Stimulated activated naive CD8-positive, alpha-beta T cell treated with anti-CD3 and anti-CD28 coated beads, Interleukin-15, amount 100 ng/mL, for 72 hours (primary cell): ENCODE data around the gene DBX1.
"Not testable (repeated sequence)": the region's sequence is repeated elsewhere in the genome, so short reads cannot be mapped to it uniquely, and the experiment has no call there.

ENCODE experiments used
- ATAC-seq: fragments of 150-1000 bp; cut with Tn5 transposase; 2 replicates; pipeline ENCODE4 v1.10.0; 2021; ENCODE audit warnings: mild to moderate bottlenecking, moderate library complexity
- DNase-seq, 2 donors: peaks; one replicate each; pipeline ENCODE4 v3.0.0; 2021 to 2022
- H3K27ac Mint-ChIP-seq, 2 donors: one replicate each; pipeline ENCODE4 v1.8.0; 2022; ENCODE audit warnings: mild to moderate bottlenecking in 2 of 2, mixed read lengths in 2 of 2, moderate library complexity in 2 of 2
- H3K27me3 Mint-ChIP-seq: one replicate; pipeline ENCODE4 v1.8.0; 2022; ENCODE audit warnings: mixed read lengths
- H3K4me1 Mint-ChIP-seq: one replicate; pipeline ENCODE4 v1.8.0; 2022; ENCODE audit warnings: mild to moderate bottlenecking, mixed read lengths
- H3K4me3 Mint-ChIP-seq, 2 donors: one replicate each; pipeline ENCODE4 v1.8.0; 2022; ENCODE audit warnings: mild to moderate bottlenecking in 2 of 2, mixed read lengths in 2 of 2, moderate library complexity in 1 of 2
- H3K9me3 Mint-ChIP-seq, 2 donors: one replicate each; pipeline ENCODE4 v1.8.0; 2022; ENCODE audit warnings: mixed read lengths in 2 of 2

DBX1 gene

DNA sequence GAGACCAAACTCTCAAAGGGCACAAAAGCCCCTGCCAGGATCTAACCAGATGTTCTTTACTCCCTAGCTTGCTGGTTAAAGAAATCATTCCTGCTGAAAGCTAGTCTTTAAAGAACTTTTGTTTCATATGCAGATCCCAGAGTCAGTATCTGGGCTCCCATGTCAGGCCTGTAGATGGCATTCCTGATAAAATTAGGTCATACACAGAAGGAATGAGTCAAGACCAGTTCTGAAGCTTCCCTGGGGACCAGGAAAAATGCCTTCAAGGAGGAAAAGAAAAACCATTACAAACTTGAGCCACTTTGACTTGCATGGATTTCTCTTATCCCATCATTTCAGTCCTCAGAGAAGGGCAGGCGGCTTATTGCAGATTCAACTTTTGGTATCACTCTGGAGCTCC lies 5.9 kb downstream of the DBX1 start:
- Mint-ChIP-seq H3K27me3 (peaks cover 50% of the 10 kb centered on the region), H3K9me3 (peaks cover 5 to 7% of the 10 kb centered on the region in 2 donors), H3K27ac (no peak overlapping the region), H3K4me1 (peaks cover 34% of the 10 kb centered on the region), H3K4me3 (no peak overlapping the region)
- DNase-seq (no peak), ATAC-seq (no peak)

DNA sequence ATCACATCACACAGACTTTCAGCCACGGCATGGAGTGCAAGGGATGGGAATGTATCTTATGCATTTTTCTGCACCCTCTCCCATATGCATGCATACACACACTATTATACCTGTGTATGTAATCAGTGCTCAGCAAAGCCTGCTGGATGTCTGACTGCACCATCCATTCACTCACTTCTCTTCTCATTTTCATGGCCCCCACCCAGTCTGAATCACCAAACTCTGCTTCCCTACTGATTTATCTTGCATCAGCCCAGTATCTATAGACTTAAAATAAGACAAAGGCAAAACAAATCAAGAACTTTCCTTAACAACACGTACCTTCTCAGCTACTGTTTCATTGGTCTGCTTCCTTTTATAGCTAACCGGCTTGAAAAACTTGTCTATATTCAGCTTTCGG lies 21.6 kb downstream of the DBX1 start:
- ATAC-seq (no peak), DNase-seq (no peak)
- no peaks in the 10 kb centered on the region for H3K9me3 Mint-ChIP-seq
- H3K27me3 Mint-ChIP-seq: peaks cover 48% of the 10 kb centered on the region
- H3K27ac Mint-ChIP-seq: no peak overlapping the region
- no peaks in the 10 kb centered on the region for H3K4me1 Mint-ChIP-seq
- H3K4me3 Mint-ChIP-seq: no peak overlapping the region

DNA sequence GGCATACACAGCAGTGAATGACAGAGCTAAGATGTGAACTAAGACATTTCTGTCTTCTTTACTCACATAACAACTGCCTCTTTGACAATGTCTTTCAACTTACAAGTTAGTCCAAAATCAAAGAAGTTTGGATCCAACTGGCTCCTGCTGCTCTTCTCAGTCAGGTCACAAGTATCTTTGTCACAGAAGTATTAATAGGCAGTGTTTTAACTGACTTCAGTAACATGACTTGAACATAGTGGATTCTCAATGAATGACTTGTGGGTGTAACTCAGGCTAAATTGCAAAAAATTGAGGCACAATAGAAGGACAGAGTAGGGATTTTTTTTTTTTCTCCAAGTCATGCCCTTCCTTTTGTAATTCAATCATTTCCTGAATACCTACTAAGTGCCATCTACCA lies 22.6 kb downstream of the DBX1 start:
- no peak overlapping the region for H3K27ac Mint-ChIP-seq
- peaks cover 55% of the 10 kb centered on the region for H3K27me3 Mint-ChIP-seq
- peaks cover under 1% of the 10 kb centered on the region for H3K4me1 Mint-ChIP-seq
- no peak for ATAC-seq
- H3K9me3 Mint-ChIP-seq: no peaks in the 10 kb centered on the region
- DNase-seq: no peak
- no peak overlapping the region for H3K4me3 Mint-ChIP-seq

DNA sequence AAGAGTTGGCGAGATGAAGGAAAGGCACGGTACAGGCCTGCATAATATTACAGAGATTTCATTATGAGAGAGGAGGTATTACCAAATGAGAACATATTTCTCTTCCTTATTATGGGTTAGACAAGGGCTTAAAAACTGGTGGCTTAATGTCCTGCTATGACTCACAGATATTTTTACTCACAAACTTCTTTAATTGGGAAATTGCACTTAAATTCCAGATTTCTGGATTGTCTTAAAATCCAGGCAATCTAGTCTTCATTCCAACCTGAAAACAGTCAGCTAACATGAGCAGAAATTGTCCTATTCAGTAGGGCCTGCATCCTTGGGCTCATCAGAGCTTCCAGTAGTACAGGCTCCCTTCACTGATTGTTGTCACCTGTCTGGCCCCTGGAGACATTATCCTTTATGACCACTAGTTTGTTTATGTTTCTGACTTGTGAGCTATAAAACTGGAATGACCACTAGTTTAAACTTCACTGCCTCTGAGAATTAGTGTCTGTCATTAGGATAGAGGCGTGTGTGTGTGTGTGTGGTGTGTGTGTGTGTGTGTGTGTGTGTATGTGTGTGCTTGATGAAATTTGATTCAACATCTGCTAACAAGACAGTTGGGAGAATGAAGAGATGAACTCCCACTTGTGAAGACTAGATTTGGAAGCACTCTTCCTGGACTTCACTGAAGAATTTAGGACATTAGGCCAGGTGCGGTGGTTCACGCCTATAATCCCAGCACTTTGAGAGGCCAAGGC lies 25.1 kb downstream of the DBX1 start:
- H3K27ac Mint-ChIP-seq: no peak overlapping the region
- peaks cover 64% of the 10 kb centered on the region for H3K27me3 Mint-ChIP-seq
- H3K4me1 Mint-ChIP-seq: peaks cover 12% of the 10 kb centered on the region
- DNase-seq (no peak), ATAC-seq (no peak)
- no peaks in the 10 kb centered on the region for H3K9me3 Mint-ChIP-seq
- no peak overlapping the region for H3K4me3 Mint-ChIP-seq

DNA sequence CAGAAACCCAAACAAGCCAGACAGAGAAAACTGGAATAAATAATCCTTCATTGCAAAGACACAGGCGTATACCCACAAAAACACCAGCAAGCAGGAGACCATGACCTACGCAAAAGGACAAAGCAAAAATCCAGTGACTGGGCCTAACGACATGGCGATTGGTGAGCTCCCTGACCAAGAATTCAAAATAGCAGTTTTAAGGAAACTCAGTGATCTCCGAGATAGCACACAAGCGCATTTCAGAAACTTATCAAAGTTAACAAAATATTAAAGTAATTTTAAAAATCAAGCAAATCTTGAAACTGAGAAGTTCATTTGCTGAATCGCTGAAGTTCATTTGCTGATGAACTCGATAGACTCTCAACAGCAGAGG lies 27.6 kb downstream of the DBX1 start:
- H3K4me3 Mint-ChIP-seq: peak overlapping the region; percentile 58 to 75
- DNase-seq: no peak
- H3K27me3 Mint-ChIP-seq: peaks cover 56% of the 10 kb centered on the region
- H3K4me1 Mint-ChIP-seq: peaks cover 12% of the 10 kb centered on the region
- no peak for ATAC-seq
- no peaks in the 10 kb centered on the region for H3K9me3 Mint-ChIP-seq
- H3K27ac Mint-ChIP-seq: no peak overlapping the region

DNA sequence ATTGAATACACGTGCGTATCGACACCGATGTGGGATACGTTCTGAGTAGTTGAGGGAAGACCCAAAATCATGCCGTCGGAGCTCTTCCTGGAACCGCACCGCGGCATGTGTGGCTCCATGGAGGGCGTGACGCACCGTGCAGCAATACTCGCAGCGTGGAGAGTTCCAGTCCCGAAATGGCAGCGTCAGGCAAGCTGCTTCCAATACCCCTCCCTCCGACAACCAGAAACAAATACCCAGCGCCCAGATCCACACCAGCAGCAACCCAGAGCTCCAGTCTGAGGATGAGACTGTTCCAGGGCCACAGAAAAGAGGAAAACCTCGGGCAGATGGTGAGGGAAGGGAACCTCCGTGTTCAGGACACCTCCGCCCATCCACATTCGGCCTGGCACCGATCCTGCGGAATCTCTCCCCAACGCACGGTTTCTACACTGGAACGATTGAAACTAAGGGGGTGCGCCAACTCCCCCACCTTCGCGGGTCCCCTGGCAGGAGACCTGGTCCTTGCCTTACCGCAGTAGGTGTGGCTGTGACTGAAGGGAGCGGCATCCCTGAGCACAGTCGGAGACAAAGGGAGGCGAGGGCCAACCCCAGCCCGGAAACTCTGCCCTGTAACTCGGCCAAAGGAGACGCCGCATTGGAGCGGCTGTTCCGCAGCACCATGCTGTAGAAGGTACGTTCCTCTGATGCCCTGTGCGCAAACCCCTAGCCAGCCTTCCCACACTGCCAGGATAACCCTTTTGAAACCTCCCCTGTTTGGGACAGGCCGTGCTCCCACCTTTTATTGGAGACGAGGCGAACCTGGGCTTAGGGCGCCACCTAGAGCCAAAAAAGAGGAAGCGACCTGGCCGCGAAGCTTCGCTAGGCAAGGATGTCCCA lies 28.2 kb downstream of the DBX1 start:
- Mint-ChIP-seq H3K9me3 (no peaks in the 10 kb centered on the region), H3K4me3 (peak overlapping the region; percentile 58 to 75), H3K27ac (peak overlapping the region in 1 of 2 donors; percentile 32), H3K4me1 (peaks cover 12% of the 10 kb centered on the region), H3K27me3 (peaks cover 56% of the 10 kb centered on the region)
- peak; percentile 43 to 48 for DNase-seq
- peak; percentile 69 for ATAC-seq

DNA sequence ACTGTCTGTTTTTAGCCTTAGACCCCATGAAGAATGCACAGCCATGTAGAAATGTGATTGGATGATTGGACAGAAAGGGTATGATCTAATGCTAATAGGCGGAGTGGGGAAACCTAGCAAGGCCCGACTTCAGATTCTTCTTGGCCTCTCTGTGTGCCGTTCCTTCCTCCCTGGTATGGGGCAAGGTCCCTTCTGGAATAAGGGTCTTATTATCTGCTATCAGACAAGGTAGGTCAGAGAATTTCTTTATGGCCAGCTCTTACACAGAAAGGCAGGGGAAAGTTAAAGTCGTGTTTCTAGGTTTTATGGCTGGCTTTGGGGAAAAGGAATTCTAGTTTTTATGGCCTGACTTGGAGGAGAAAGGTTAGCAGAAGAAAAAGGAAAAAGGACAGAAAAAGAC lies 30.6 kb downstream of the DBX1 start:
- Mint-ChIP-seq H3K4me1 (peaks cover 12% of the 10 kb centered on the region), H3K4me3 (no peak overlapping the region), H3K9me3 (no peaks in the 10 kb centered on the region), H3K27me3 (peaks cover 52% of the 10 kb centered on the region), H3K27ac (no peak overlapping the region)
- ATAC-seq (no peak), DNase-seq (no peak)

DNA sequence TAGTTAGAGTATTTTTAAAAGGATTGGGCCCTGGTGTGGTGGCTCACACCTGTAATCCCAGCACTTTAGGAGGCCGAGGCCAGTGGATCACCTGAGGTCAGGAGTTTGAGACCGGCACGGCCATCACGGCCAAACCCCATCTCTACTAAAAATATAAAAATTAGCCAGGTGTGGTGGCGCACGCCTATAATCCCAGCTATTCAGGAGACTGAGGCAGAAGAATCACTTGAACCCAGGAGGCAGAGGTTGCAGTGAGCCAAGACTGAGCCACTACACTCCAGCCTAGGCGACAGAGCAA lies 31.8 kb downstream of the DBX1 start:
- ATAC-seq, H3K9me3 Mint-ChIP-seq, DNase-seq, H3K4me3 Mint-ChIP-seq, H3K27ac Mint-ChIP-seq: not testable (repeated sequence)
- Mint-ChIP-seq H3K4me1 (peaks cover 12% of the 10 kb centered on the region), H3K27me3 (peaks cover 40% of the 10 kb centered on the region)

DNA sequence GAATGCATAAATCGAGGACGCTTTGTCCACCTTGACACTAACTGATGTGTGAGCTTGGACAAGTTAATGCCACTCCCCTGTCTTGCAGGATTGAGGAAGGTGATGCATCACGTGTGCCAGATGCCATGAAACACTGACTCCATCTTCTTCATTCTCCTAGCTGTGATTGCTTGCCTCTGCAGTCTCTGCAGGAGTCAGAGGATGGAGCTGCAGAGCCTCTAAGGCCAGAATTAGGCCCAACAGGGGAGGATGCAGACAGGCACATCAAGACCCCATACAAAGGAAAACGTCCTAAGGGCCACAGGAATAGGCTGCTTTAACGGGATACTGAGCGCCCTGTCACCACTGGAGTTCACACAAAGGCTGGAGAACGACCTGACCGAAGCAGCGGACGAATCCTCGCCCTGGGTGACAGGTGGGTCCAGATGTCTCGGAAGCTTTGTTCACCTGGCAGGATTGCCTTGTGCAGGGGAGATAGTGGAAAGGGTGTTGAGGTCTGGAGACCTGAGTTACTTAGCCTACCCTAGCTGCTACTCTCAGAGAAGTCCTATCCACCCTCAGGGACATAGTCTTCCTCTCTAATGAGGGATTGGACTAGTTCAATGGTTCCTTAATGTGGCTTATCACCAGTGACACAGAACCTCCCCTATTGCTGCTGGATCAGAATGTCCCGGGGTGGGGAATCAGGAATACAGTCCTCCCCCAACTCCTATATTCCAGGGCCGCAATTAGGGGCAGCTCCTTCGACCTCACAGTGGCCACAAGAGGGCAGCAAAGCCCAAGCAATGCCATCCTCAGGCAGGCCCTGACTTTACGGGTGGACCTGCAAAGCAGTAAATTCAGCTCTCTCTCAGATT lies 32.4 kb downstream of the DBX1 start:
- ATAC-seq: peak; percentile 80
- DNase-seq: peak; percentile 69 to 73
- H3K27ac Mint-ChIP-seq: peak overlapping the region in 1 of 2 donors; percentile 27
- no peaks in the 10 kb centered on the region for H3K9me3 Mint-ChIP-seq
- no peak overlapping the region for H3K4me3 Mint-ChIP-seq
- H3K4me1 Mint-ChIP-seq: peaks cover 12% of the 10 kb centered on the region
- peaks cover 36% of the 10 kb centered on the region for H3K27me3 Mint-ChIP-seq

DNA sequence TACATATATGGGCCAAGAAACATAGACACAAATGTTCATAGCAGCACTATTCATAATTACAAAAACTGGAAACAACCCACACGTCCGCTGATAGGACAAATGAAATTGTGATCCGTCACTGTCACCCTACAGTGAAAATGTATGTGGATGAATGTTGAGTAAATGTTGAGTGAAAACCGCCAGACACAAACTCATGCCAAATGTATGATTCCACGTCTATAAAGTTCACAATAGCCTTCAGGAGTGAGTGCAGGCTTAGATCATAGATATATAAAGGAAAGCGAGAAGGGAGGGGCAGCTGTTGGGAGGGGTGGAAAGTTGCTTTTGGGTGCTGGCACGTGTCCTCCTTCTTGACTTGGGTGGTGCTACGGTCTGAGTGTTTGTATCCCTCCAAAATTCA lies 33.6 kb downstream of the DBX1 start:
- Mint-ChIP-seq H3K27ac (no peak overlapping the region), H3K4me3 (no peak overlapping the region), H3K27me3 (peaks cover 31% of the 10 kb centered on the region), H3K4me1 (peaks cover 3% of the 10 kb centered on the region), H3K9me3 (no peaks in the 10 kb centered on the region)
- ATAC-seq (no peak), DNase-seq (no peak)

DNA sequence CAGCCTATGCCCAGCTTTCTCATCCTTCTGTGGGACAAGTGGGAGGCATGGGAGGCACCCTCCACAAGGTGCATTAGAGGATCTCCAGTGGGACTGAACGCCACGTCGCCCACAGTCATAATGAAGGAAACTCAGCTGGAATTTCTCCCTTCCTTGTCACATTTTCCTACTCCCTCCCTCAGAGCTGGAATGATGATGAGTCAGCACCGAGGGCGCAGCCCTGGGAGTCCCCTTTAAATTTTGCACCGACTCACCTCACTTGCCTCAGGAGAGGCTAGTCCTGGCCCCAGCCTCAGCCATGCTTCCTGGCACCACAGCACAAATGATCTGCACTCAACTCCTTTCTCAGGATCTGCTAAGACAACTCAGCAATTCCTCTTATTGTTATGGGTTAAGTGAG lies 34.3 kb downstream of the DBX1 start:
- no peak for DNase-seq
- H3K27me3 Mint-ChIP-seq: peaks cover 28% of the 10 kb centered on the region
- H3K9me3 Mint-ChIP-seq: no peaks in the 10 kb centered on the region
- H3K27ac Mint-ChIP-seq: no peak overlapping the region
- no peak overlapping the region for H3K4me3 Mint-ChIP-seq
- no peak for ATAC-seq
- no peaks in the 10 kb centered on the region for H3K4me1 Mint-ChIP-seq

DNA sequence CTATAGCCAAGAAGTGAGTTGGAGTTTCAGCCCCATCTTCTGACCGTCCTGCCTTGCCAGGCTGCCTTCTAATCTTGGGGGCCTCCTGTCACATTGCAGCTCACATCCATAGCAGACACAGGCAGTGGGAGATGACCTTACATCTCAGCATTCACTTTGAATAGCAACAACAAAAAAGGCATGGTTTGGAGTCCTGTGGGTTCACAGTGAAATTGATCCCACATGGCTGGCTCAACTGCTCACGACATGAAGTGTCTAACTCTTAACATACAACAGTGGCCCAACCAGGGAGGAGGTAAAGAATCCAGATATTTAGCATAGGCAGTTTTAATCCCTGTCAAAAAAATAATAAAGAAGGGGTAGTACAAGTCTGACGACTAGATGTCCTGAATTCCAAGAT lies 38.1 kb downstream of the DBX1 start:
- peaks cover 30% of the 10 kb centered on the region for H3K27me3 Mint-ChIP-seq
- no peak overlapping the region for H3K4me3 Mint-ChIP-seq
- no peaks in the 10 kb centered on the region for H3K4me1 Mint-ChIP-seq
- H3K27ac Mint-ChIP-seq: no peak overlapping the region
- ATAC-seq: no peak
- no peaks in the 10 kb centered on the region for H3K9me3 Mint-ChIP-seq
- DNase-seq: no peak

DNA sequence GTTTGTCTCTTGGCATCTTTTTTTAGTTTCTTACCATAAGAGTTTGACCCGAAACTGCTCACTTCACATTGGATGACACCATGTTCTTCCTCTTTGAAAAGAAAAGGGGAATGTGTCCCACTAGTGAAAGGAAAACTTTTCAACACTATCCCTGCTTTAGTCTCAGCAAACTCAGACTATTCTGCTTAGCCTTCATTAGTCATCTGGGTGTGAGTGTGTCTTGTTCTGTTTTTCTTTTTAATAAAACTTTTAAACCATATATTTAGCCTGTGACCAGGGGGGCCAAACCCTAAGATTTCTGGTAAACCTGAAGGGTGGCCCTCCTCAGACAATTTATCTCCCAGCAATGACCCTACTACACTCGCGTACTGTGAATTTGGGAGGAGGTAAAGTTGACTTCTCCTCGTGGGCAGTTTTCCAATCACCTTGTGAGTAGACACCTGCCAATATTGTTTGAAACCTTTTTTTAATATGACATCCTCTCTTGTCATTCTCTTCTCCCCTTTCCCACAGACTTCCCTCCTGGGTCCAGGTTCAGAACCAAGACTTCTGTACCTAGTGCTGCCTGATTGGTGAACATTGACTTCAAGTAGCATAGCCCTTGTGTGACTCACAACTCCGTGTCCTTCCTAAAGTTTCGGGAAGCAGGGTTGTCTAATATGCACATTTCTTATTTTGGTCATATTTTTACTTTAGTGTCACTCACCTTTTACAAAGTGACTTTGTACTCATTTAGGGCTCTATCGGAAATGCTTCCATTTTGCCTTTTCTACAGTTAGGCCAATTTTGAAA lies 39.9 kb downstream of the DBX1 start:
- no peak overlapping the region for H3K27ac Mint-ChIP-seq
- no peak overlapping the region for H3K4me3 Mint-ChIP-seq
- no peak for ATAC-seq
- H3K9me3 Mint-ChIP-seq: no peaks in the 10 kb centered on the region
- peaks cover 30% of the 10 kb centered on the region for H3K27me3 Mint-ChIP-seq
- no peaks in the 10 kb centered on the region for H3K4me1 Mint-ChIP-seq
- DNase-seq: no peak

DNA sequence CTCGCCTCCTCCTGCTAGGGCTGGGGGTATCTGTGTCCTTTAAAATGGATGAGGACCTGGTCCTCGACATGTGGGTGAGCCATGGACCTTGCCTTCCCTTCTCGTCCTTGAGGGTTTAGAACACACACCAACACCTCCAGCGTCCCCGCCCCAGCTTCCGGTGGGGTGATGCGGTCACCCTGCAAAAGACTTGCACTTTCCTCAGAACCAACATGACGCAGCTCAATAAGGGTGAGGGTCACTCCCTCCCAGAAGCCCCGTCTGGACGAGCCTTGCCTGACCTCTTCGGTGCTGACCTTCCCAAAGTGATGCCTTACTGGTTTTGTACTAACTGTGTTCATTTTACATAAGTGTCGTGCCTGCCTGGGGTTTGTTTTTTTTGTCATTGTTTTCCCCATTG lies 41.0 kb downstream of the DBX1 start:
- Mint-ChIP-seq H3K9me3 (no peaks in the 10 kb centered on the region), H3K4me1 (no peaks in the 10 kb centered on the region), H3K27me3 (peaks cover 30% of the 10 kb centered on the region), H3K27ac (no peak overlapping the region), H3K4me3 (no peak overlapping the region)
- no peak for DNase-seq
- ATAC-seq: no peak

DNA sequence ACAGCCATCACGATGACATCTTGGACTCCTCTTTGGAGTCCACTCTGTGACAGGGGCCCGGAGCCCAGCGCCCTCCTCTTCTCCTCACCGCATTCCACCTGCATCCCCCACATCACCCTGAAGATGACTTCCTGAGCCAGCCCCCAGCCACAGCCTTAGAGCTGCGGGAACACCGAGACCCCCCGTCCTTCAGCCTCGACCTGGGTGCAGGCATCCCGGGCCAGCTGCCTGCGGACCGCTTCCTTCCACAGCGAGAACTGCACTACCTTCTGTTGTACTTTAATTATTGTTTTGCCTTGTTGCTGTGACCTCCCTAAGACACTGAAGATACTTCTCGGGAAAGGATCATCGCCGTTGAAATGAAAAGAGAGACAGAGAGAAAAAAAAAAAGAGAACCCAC lies 42.1 kb downstream of the DBX1 start:
- Mint-ChIP-seq H3K9me3 (no peaks in the 10 kb centered on the region), H3K27ac (peak overlapping the region in 1 of 2 donors; percentile 7), H3K4me3 (no peak overlapping the region), H3K4me1 (no peaks in the 10 kb centered on the region), H3K27me3 (peaks cover 30% of the 10 kb centered on the region)
- ATAC-seq (no peak), DNase-seq (no peak)
